ENCODE measurements around the gene MAGT1. TPM values are rescaled to one million over a fixed set of nuclear protein-coding genes. Genes with fewer than 3 reads are reported as not detected.
"Not testable (repeated sequence)": the region's sequence is repeated elsewhere in the genome, so short reads cannot be mapped to it uniquely, and the experiment has no call there.

Gene MAGT1
- polyA plus RNA-seq, 1 donor: 36.8 TPM

GRCh38 chrX:77831544-77831943 is 63.7 kb downstream of the MAGT1 start:
- not testable (repeated sequence) for DNase-seq (ENCODE audit: low read depth)

GRCh38 chrX:77821989-77822388 is 73.2 kb downstream of the MAGT1 start:
- DNase-seq (ENCODE audit: low read depth): not testable (repeated sequence)

- no peak for DNase-seq (ENCODE audit: low read depth)
Measured at GRCh38 chrX:77820091-77820727, 75.0 kb downstream of the MAGT1 start.

- no peak for DNase-seq (ENCODE audit: low read depth)
Measured at GRCh38 chrX:77814210-77814609, 81.0 kb downstream of the MAGT1 start.

GRCh38 chrX:77802201-77802600 is 93.0 kb downstream of the MAGT1 start:
- no peak for DNase-seq (ENCODE audit: low read depth)

- no peak for DNase-seq (ENCODE audit: low read depth)
Measured at GRCh38 chrX:77795124-77795523, 100.1 kb downstream of the MAGT1 start.

GRCh38 chrX:77793946-77794345 is 101.3 kb downstream of the MAGT1 start:
- no peak for DNase-seq (ENCODE audit: low read depth)

GRCh38 chrX:77788050-77788449 is 107.2 kb downstream of the MAGT1 start:
- no peak for DNase-seq (ENCODE audit: low read depth)

- DNase-seq (ENCODE audit: low read depth): no peak
Measured at GRCh38 chrX:77786365-77786680, 108.9 kb downstream of the MAGT1 start.

GRCh38 chrX:77785486-77786364 is 109.5 kb downstream of the MAGT1 start, which contains the start of gene ATRX:
Gene ATRX, minus strand, starts transcription at chrX:77786216. Its CDS starts 215 bp downstream, at chrX:77786001.
- peak; percentile 68 for DNase-seq (ENCODE audit: low read depth)

GRCh38 chrX:77779695-77780094 is 115.5 kb downstream of the MAGT1 start:
- DNase-seq (ENCODE audit: low read depth): no peak

- DNase-seq (ENCODE audit: low read depth): no peak
Measured at GRCh38 chrX:77776659-77777058, 118.6 kb downstream of the MAGT1 start.

Other genes starting within 250 kb of the MAGT1 start
- gene ATRX, start 109.2 kb downstream of the MAGT1 start, polyA plus RNA-seq (ENCODE audit: insufficient read length): 48.4 TPM
- gene COX7B, start 4.0 kb upstream of the MAGT1 start, polyA plus RNA-seq (ENCODE audit: insufficient read length): 234 TPM
- 8.1 TPM for gene ATP7A, start 15.3 kb upstream of the MAGT1 start, polyA plus RNA-seq (ENCODE audit: insufficient read length)
- not detected for gene PGAM4, start 74.2 kb upstream of the MAGT1 start, polyA plus RNA-seq (ENCODE audit: insufficient read length)
- 240 TPM for gene PGK1, start 208.8 kb upstream of the MAGT1 start, polyA plus RNA-seq (ENCODE audit: insufficient read length)
- 28.0 TPM for gene TAF9B, start 244.2 kb upstream of the MAGT1 start, polyA plus RNA-seq (ENCODE audit: insufficient read length)